ENCODE results near the gene OXCT1. TPM values are rescaled to one million over a fixed set of nuclear protein-coding genes. Genes with fewer than 3 reads are reported as not detected.

OXCT1 gene
- total RNA-seq, 1 donor, result 39.4 TPM

DNA sequence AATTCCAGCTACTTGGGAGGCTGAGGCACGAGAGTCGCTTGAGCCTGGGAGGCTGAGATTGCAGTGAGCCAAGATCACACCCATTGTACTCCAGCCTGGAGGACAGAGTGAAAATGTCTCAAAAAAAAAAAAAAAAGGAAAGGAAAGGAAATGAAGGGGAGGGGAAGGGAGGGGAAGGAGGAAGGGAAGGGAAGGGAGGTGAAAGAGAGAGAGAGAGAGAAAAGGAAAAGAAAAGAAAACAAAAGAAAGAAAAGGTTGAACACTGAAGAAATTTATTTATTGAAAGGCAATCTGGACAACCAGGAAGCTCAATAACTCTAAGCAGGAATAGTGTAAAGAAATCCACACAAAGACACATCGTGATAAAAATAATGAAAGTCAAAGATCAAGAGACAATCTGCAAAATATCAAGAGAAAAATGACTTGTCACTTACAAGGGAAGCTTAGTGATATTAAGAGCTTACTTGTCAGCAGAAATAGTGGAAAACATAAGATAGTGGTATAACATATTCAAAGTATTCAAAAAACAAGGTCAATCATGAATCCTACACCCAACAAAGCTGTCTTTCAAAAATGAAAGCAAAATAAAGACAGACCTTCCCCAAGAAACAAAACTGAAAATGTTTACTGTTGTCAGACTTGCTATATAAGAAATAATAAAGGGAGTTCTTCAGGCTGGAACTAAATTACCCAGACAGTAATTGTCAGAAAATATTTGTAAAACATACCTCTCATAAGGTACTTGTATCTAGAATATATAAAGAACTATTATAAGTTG, 23.0 kb upstream of the OXCT1 start:
- Histone ChIP-seq H3K9me3 (ENCODE audit: low read depth, low read length) (no peaks in the 10 kb centered on the region), H4K20me1 (ENCODE audit: insufficient read depth, low read length) (no peaks in the 10 kb centered on the region), H3K27ac (ENCODE audit: low read depth, low read length) (no peak overlapping the region), H3K4me3 (ENCODE audit: insufficient read depth, low read length) (no peak overlapping the region), H3K79me2 (ENCODE audit: insufficient read depth, low read length) (no peaks in the 10 kb centered on the region), H3K36me3 (ENCODE audit: insufficient read depth, low read length) (no peaks in the 10 kb centered on the region), H3K4me1 (ENCODE audit: insufficient read depth, low read length) (no peaks in the 10 kb centered on the region), H2AFZ (ENCODE audit: low read length) (no peak overlapping the region), H3K4me2 (ENCODE audit: insufficient read depth, low read length) (no peak overlapping the region), H3K27me3 (ENCODE audit: insufficient read depth, low read length) (no peaks in the 10 kb centered on the region)
- TF ChIP-seq, protein P1, sequence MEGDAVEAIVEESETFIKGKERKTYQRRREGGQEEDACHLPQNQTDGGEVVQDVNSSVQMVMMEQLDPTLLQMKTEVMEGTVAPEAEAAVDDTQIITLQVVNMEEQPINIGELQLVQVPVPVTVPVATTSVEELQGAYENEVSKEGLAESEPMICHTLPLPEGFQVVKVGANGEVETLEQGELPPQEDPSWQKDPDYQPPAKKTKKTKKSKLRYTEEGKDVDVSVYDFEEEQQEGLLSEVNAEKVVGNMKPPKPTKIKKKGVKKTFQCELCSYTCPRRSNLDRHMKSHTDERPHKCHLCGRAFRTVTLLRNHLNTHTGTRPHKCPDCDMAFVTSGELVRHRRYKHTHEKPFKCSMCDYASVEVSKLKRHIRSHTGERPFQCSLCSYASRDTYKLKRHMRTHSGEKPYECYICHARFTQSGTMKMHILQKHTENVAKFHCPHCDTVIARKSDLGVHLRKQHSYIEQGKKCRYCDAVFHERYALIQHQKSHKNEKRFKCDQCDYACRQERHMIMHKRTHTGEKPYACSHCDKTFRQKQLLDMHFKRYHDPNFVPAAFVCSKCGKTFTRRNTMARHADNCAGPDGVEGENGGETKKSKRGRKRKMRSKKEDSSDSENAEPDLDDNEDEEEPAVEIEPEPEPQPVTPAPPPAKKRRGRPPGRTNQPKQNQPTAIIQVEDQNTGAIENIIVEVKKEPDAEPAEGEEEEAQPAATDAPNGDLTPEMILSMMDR (IDR thresholded peaks at IDR 0.05; ENCODE audit: extremely low read depth, low read depth, low read length), result no peak
- DNase-seq (ENCODE audit: insufficient read length, low spot score, missing footprints), result no peak

DNA sequence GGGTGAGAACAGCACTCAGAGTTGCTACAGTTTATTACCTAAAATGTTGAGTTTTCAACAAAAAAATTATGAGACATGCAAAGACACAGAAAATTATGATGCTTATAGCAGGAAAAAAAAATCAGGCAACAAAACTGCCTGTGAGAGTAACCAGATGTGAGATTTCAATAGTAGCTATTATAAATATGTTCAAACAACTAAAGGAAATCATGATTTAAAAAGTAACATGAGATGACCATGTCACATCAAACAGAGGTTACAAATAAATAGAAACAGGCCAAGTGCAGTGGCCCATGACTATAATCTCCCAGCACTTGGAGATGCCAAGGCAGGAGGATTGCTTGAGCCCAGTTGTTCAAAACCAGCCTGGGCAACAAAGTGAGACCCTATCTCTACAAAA, 21.8 kb upstream of the OXCT1 start:
- DNase-seq (ENCODE audit: insufficient read length, low spot score, missing footprints), result no peak
- H3K9me3 ChIP-seq (ENCODE audit: low read depth, low read length), result no peaks in the 10 kb centered on the region
- TF ChIP-seq, protein P1 (IDR thresholded peaks at IDR 0.05; ENCODE audit: extremely low read depth, low read depth, low read length), result no peak
- no peaks in the 10 kb centered on the region for H3K79me2 ChIP-seq (ENCODE audit: insufficient read depth, low read length)
- no peak overlapping the region for H2AFZ ChIP-seq (ENCODE audit: low read length)
- H3K4me1 ChIP-seq (ENCODE audit: insufficient read depth, low read length), result no peaks in the 10 kb centered on the region
- no peaks in the 10 kb centered on the region for H4K20me1 ChIP-seq (ENCODE audit: insufficient read depth, low read length)
- H3K27ac ChIP-seq (ENCODE audit: low read depth, low read length), result no peak overlapping the region
- no peaks in the 10 kb centered on the region for H3K27me3 ChIP-seq (ENCODE audit: insufficient read depth, low read length)
- no peak overlapping the region for H3K4me3 ChIP-seq (ENCODE audit: insufficient read depth, low read length)
- H3K36me3 ChIP-seq (ENCODE audit: insufficient read depth, low read length), result no peaks in the 10 kb centered on the region
- H3K4me2 ChIP-seq (ENCODE audit: insufficient read depth, low read length), result no peak overlapping the region

DNA sequence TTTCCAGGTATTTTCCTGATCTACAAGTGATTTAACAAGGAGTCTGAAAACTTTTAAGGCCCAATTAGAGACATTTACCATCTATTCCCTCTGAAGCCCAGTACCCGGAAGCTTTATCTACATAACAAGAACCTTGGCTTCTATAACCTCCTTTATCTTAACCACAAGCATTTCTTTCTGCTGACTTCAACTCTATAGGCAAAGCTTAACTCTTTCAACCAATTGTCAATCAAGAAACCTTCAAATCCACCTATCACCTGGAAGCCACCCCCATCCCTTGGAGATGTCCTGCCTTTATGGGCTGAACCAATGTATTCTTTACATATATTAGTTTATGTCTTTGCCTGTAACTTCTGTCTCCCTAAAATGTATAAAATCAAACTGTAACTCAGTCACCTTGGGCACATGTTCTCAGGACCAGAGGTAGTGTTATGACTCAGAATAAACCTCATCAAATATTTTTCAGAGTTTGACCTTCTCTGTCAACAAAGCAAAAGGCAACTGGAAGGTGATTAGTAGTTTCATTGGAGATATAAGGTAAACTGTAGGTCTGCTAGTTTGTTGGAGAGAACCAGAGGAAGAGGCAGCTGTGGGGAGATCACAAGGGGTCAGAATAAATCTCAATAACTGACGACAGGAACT, 21.0 kb upstream of the OXCT1 start:
- Histone ChIP-seq H3K4me3 (ENCODE audit: insufficient read depth, low read length) (no peak overlapping the region), H3K79me2 (ENCODE audit: insufficient read depth, low read length) (no peaks in the 10 kb centered on the region), H3K9me3 (ENCODE audit: low read depth, low read length) (no peaks in the 10 kb centered on the region), H2AFZ (ENCODE audit: low read length) (no peak overlapping the region), H3K27ac (ENCODE audit: low read depth, low read length) (no peak overlapping the region), H3K36me3 (ENCODE audit: insufficient read depth, low read length) (no peaks in the 10 kb centered on the region), H3K4me2 (ENCODE audit: insufficient read depth, low read length) (no peak overlapping the region), H4K20me1 (ENCODE audit: insufficient read depth, low read length) (no peaks in the 10 kb centered on the region), H3K4me1 (ENCODE audit: insufficient read depth, low read length) (no peaks in the 10 kb centered on the region), H3K27me3 (ENCODE audit: insufficient read depth, low read length) (no peaks in the 10 kb centered on the region)
- TF ChIP-seq, protein P1 (IDR thresholded peaks at IDR 0.05; ENCODE audit: extremely low read depth, low read depth, low read length), result no peak
- DNase-seq (ENCODE audit: insufficient read length, low spot score, missing footprints), result no peak

DNA sequence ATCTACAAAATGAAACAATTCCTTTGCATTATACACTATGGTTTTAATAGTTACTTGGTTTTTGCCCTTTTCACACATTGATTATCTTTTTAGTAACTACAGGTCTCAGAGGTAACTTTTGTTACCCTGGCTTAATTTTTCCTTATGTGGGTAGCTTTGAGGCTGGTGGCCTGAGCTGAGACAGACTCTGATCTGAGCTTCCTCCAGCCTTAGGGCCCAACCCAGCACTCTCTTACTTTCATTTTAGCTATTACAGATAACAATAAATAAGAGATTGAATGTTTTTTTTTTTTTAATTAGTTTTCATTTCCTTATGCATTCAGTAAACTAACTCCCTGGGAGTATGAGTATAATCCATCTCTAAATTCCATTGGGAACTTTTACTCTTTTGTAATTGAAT, 15.1 kb upstream of the OXCT1 start:
- no peak overlapping the region for H3K4me2 ChIP-seq (ENCODE audit: insufficient read depth, low read length)
- no peaks in the 10 kb centered on the region for H3K79me2 ChIP-seq (ENCODE audit: insufficient read depth, low read length)
- no peaks in the 10 kb centered on the region for H4K20me1 ChIP-seq (ENCODE audit: insufficient read depth, low read length)
- TF ChIP-seq, protein P1 (IDR thresholded peaks at IDR 0.05; ENCODE audit: extremely low read depth, low read depth, low read length), result no peak
- no peaks in the 10 kb centered on the region for H3K9me3 ChIP-seq (ENCODE audit: low read depth, low read length)
- no peaks in the 10 kb centered on the region for H3K27me3 ChIP-seq (ENCODE audit: insufficient read depth, low read length)
- H3K36me3 ChIP-seq (ENCODE audit: insufficient read depth, low read length), result no peaks in the 10 kb centered on the region
- H3K4me1 ChIP-seq (ENCODE audit: insufficient read depth, low read length), result no peaks in the 10 kb centered on the region
- no peak for DNase-seq (ENCODE audit: insufficient read length, low spot score, missing footprints)
- H2AFZ ChIP-seq (ENCODE audit: low read length), result no peak overlapping the region
- H3K27ac ChIP-seq (ENCODE audit: low read depth, low read length), result no peak overlapping the region
- no peak overlapping the region for H3K4me3 ChIP-seq (ENCODE audit: insufficient read depth, low read length)

Data from osteoblast (primary cell).